CD4-positive, alpha-beta memory T cell (primary cell): ENCODE data around the gene TMEM25. TPM values are rescaled to one million over a fixed set of nuclear protein-coding genes. Genes with fewer than 3 reads are reported as not detected.
"Not testable (repeated sequence)": the region's sequence is repeated elsewhere in the genome, so short reads cannot be mapped to it uniquely, and the experiment has no call there.

Experiments used
- CTCF ChIA-PET: fragments of 350-600 bp; sonication (Branson Sonifier 250); formaldehyde crosslinking; loops from one replicate; lab custom pipeline; 2021; ENCODE audit warnings: inconsistent platforms; ENCODE audit not compliant: partially characterized antibody; lab: Charles Lee
- POLR2A ChIA-PET: fragments of 350-600 bp; sonication (Branson Sonifier 250); formaldehyde crosslinking; loops from one replicate; lab custom pipeline; 2021; ENCODE audit not compliant: partially characterized antibody; lab: Charles Lee
- DNase-seq, 5 donors: peaks; one replicate each; pipeline versions ENCODE4 v3.0.0 to v3.0.0-alpha.2; 2020 to 2022; ENCODE audit warnings: mixed read lengths in 1 of 5
- H3K27ac ChIP-seq: one replicate; pipeline ENCODE4 v1.7.0; 2013; ENCODE audit warnings: low read depth, low read length
- H3K27me3 ChIP-seq: 2 replicates; pipeline ENCODE4 v1.7.0; 2013; ENCODE audit warnings: mild to moderate bottlenecking, low read length, moderate library complexity; ENCODE audit not compliant: insufficient read depth
- H3K36me3 ChIP-seq: 2 replicates; pipeline ENCODE4 v1.7.0; 2013; ENCODE audit warnings: mild to moderate bottlenecking, low read length, moderate library complexity; ENCODE audit not compliant: insufficient read depth
- H3K4me1 ChIP-seq: 2 replicates; pipeline ENCODE4 v1.7.0; 2013; ENCODE audit warnings: mild to moderate bottlenecking, low read length, moderate library complexity; ENCODE audit not compliant: insufficient read depth
- H3K4me3 ChIP-seq, 2 donors: one replicate each; pipeline ENCODE4 v1.7.0; 2013; ENCODE audit warnings: low read length in 2 of 2, mild to moderate bottlenecking in 1 of 2
- H3K9me3 ChIP-seq, 2 donors: one replicate each; pipeline ENCODE4 v1.7.0; 2013; ENCODE audit warnings: low read length in 2 of 2, control low read depth in 1 of 2; ENCODE audit not compliant: control insufficient read depth in 1 of 2
- H3K27ac Mint-ChIP-seq, 7 donors: one replicate each; pipeline ENCODE4 v1.8.0; 2020 to 2021; ENCODE audit warnings: mixed read lengths in 7 of 7, mild to moderate bottlenecking in 6 of 7, inconsistent platforms in 3 of 7, moderate library complexity in 3 of 7
- H3K27me3 Mint-ChIP-seq, 2 donors: one replicate each; pipeline ENCODE4 v1.8.0; 2020 to 2021; ENCODE audit warnings: mixed read lengths in 2 of 2
- H3K36me3 Mint-ChIP-seq, 2 donors: one replicate each; pipeline ENCODE4 v1.8.0; 2020 to 2021; ENCODE audit warnings: mixed read lengths in 2 of 2, inconsistent platforms in 1 of 2, mild to moderate bottlenecking in 1 of 2
- H3K4me1 Mint-ChIP-seq, 4 donors: one replicate each; pipeline ENCODE4 v1.8.0; 2020 to 2021; ENCODE audit warnings: mixed read lengths in 4 of 4, mild to moderate bottlenecking in 1 of 4
- H3K4me3 Mint-ChIP-seq, 8 donors: one replicate each; pipeline ENCODE4 v1.8.0; 2020 to 2021; ENCODE audit warnings: mixed read lengths in 8 of 8, mild to moderate bottlenecking in 7 of 8, moderate library complexity in 6 of 8, inconsistent platforms in 3 of 8
- H3K9me3 Mint-ChIP-seq, 8 donors: one replicate each; pipeline ENCODE4 v1.8.0; 2020 to 2021; ENCODE audit warnings: mixed read lengths in 8 of 8, mild to moderate bottlenecking in 5 of 8, inconsistent platforms in 3 of 8, moderate library complexity in 1 of 8
- intact Hi-C: fragments of 100-400 bp; cut with micrococcal nuclease; formaldehyde crosslinking; loops from one replicate; pipeline ENCODE4 v1.15.1; 2023
- polyA plus RNA-seq, 2 donors: library from polyadenylated mRNA; unstranded; fragments of 300-500 nt; fragmentation: Illumina TruSeq; gene quantifications; one replicate each; pipeline ENCODE4 v1.2.3, GENCODE V29; 2021
- total RNA-seq, 2 experiments: library from RNA; stranded (reverse); gene quantifications; one replicate each; pipeline ENCODE4 v1.2.3, GENCODE V29; 2021

The TMEM25 gene
- total and polyA plus RNA-seq, 4 experiments from 2014 or later: 16.5 to 26.5 (median 19.8) TPM

GRCh38 chr11:118560806-118561205 is 29.8 kb downstream of the TMEM25 start:
- DNase-seq: no peak
- Mint-ChIP-seq H3K27me3 (no peaks in the 10 kb centered on the region), H3K9me3 (no peaks in the 10 kb centered on the region), H3K27ac (no peak overlapping the region), H3K4me3 (no peak overlapping the region), H3K36me3 (peaks cover 17 to 21% of the 10 kb centered on the region in 2 donors), H3K4me1 (peaks cover 8 to 17% (median 14%) of the 10 kb centered on the region in 4 donors)
- Histone ChIP-seq H3K9me3 (no peaks in the 10 kb centered on the region), H3K27ac (no peak overlapping the region), H3K4me3 (no peak overlapping the region), H3K27me3 (no peaks in the 10 kb centered on the region), H3K4me1 (peaks cover 5% of the 10 kb centered on the region), H3K36me3 (peaks cover 11% of the 10 kb centered on the region)
- intact Hi-C loops: no loop called here
- CTCF ChIA-PET: no interaction called here
- POLR2A ChIA-PET: no interaction called here

DNA sequence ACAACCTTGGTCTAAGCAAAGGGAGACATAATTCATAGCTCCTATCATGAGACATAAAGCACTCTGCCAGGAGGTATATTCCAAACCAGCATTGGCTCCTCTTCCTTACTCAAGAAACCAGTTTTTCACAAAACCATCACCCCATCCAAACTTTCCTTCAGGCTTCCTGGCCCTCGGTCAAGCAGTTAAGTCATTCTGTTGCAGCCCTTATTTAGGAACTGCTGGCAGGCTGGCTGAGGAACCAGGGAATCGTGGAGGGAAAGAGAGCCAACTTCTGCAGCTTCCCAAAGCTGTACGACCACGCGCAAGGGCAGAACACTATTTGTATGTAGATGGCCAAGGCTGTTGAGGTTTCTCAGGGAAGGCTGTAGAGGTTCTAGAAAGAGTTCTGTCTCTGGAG is 34.1 kb downstream of the TMEM25 start:
- peaks cover 5% of the 10 kb centered on the region for H3K4me1 ChIP-seq
- no peak overlapping the region for H3K4me3 ChIP-seq
- peak overlapping the region; percentile 50 to 90 (median 70) for H3K4me3 Mint-ChIP-seq
- H3K27me3 ChIP-seq: no peaks in the 10 kb centered on the region
- ChIA-PET CTCF (no interaction called here), POLR2A (interaction anchor here (1.1 kb wide), 1 partner anchor 43 kb away, joined by 4 read pairs; no protein-coding TSS in a partner anchor)
- peak overlapping the region; percentile 54 to 92 (median 82) for H3K27ac Mint-ChIP-seq
- H3K9me3 ChIP-seq: no peaks in the 10 kb centered on the region
- no peak overlapping the region for H3K27ac ChIP-seq
- H3K27me3 Mint-ChIP-seq: no peaks in the 10 kb centered on the region
- H3K4me1 Mint-ChIP-seq: peaks cover 12 to 20% (median 17%) of the 10 kb centered on the region in 4 donors
- peaks cover 0 to 4% of the 10 kb centered on the region in 2 donors for H3K36me3 Mint-ChIP-seq
- DNase-seq: no peak
- H3K36me3 ChIP-seq: no peaks in the 10 kb centered on the region
- H3K9me3 Mint-ChIP-seq: no peaks in the 10 kb centered on the region
- intact Hi-C loops: loop anchor here (5.0 kb wide), 1 partner anchor 33 kb away; the partner anchor contains the start of gene TMEM25

GRCh38 chr11:118569670-118570069 is 38.7 kb downstream of the TMEM25 start:
- peaks cover 29% of the 10 kb centered on the region for H3K4me1 ChIP-seq
- intact Hi-C loops: loop anchor here (5.0 kb wide), 3 partner anchors 37 to 167 kb away; partner anchors contain the start of genes ATP5MG, KMT2A and TMEM25
- no peaks in the 10 kb centered on the region for H3K27me3 ChIP-seq
- DNase-seq: no peak
- Mint-ChIP-seq H3K4me1 (peaks cover 21 to 41% (median 33%) of the 10 kb centered on the region in 4 donors), H3K27me3 (no peaks in the 10 kb centered on the region), H3K27ac (no peak overlapping the region), H3K36me3 (peaks cover 0 to 15% of the 10 kb centered on the region in 2 donors), H3K4me3 (no peak overlapping the region), H3K9me3 (no peaks in the 10 kb centered on the region)
- no peaks in the 10 kb centered on the region for H3K9me3 ChIP-seq
- ChIA-PET POLR2A (interaction anchor here (1.0 kb wide), 1 partner anchor 210 kb away, joined by 3 read pairs; the partner anchor contains the start of gene UBE4A), CTCF (interaction anchor here (0.6 to 1.3 kb wide), 3 partner anchors 30 to 123 kb away, joined by 3 to 6 read pairs (median 3); no protein-coding TSS in a partner anchor)
- H3K36me3 ChIP-seq: no peaks in the 10 kb centered on the region
- no peak overlapping the region for H3K27ac ChIP-seq
- no peak overlapping the region for H3K4me3 ChIP-seq

DNA sequence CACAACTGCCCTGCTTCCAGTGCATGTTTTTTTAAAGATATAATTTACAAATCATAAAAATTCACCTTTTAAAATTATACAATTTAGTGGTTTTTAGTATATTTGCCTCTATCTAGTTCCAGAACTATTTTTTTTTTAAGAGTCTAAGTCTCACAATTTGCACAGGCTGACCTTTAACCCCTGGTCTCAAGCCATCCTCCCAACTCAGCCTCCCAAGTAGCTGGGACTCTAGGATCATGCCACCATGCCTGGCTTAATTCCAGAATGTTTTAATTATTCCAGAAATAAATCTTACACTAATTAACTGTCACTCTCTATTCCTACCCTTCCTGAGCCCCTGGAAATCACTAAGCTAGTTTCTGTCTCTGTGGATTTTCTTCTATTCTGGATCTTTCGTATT is 39.8 kb downstream of the TMEM25 start:
- CTCF ChIA-PET: interaction anchor here (1.0 kb wide), 1 partner anchor 22 kb away, joined by 6 read pairs; no protein-coding TSS in a partner anchor
- peaks cover 25 to 42% (median 34%) of the 10 kb centered on the region in 4 donors for H3K4me1 Mint-ChIP-seq
- H3K9me3 Mint-ChIP-seq: no peaks in the 10 kb centered on the region
- POLR2A ChIA-PET: no interaction called here
- H3K27ac Mint-ChIP-seq: peak overlapping the region; percentile 44 to 99 (median 98)
- Histone ChIP-seq H3K4me3 (no peak overlapping the region), H3K9me3 (no peaks in the 10 kb centered on the region), H3K4me1 (peaks cover 35% of the 10 kb centered on the region), H3K36me3 (no peaks in the 10 kb centered on the region), H3K27ac (peak overlapping the region; percentile 100), H3K27me3 (no peaks in the 10 kb centered on the region)
- peak overlapping the region in 2 of 8 donors; percentile 48 to 95 for H3K4me3 Mint-ChIP-seq
- H3K36me3 Mint-ChIP-seq: peaks cover 0 to 21% of the 10 kb centered on the region in 2 donors
- no peaks in the 10 kb centered on the region for H3K27me3 Mint-ChIP-seq
- intact Hi-C loops: loop anchor here (5.0 kb wide), 2 partner anchors 133 to 168 kb away; partner anchors contain the start of genes ATP5MG and KMT2A
- no peak for DNase-seq

- H3K27me3 ChIP-seq, H3K36me3 ChIP-seq, H3K9me3 Mint-ChIP-seq, DNase-seq, H3K27me3 Mint-ChIP-seq, H3K9me3 ChIP-seq: not testable (repeated sequence)
- Histone ChIP-seq H3K4me1 (peaks cover 43% of the 10 kb centered on the region), H3K4me3 (peak overlapping the region; percentile 14 to 93), H3K27ac (peak overlapping the region; percentile 100)
- peaks cover 0 to 27% of the 10 kb centered on the region in 2 donors for H3K36me3 Mint-ChIP-seq
- intact Hi-C loops: loop anchor here (2.0 to 5.0 kb wide), 3 partner anchors 37 to 169 kb away; partner anchors contain the start of genes ATP5MG and KMT2A
- ChIA-PET CTCF (interaction anchor here (1.0 kb wide), 1 partner anchor 219 kb away, joined by 3 read pairs; the partner anchor contains the start of gene DDX6), POLR2A (interaction anchor here (0.7 to 2.3 kb wide), 12 partner anchors 8 to 1307 kb away, joined by 3 to 11 read pairs (median 4); partner anchors contain the start of genes CD3D, DDX6 and JAML)
- H3K4me3 Mint-ChIP-seq: peak overlapping the region; percentile 92 to 99 (median 98)
- peak overlapping the region; percentile 94 to 99 (median 98) for H3K27ac Mint-ChIP-seq
- H3K4me1 Mint-ChIP-seq: peaks cover 28 to 47% (median 39%) of the 10 kb centered on the region in 4 donors
Measured at GRCh38 chr11:118571701-118572060, 40.7 kb downstream of the TMEM25 start.

DNA sequence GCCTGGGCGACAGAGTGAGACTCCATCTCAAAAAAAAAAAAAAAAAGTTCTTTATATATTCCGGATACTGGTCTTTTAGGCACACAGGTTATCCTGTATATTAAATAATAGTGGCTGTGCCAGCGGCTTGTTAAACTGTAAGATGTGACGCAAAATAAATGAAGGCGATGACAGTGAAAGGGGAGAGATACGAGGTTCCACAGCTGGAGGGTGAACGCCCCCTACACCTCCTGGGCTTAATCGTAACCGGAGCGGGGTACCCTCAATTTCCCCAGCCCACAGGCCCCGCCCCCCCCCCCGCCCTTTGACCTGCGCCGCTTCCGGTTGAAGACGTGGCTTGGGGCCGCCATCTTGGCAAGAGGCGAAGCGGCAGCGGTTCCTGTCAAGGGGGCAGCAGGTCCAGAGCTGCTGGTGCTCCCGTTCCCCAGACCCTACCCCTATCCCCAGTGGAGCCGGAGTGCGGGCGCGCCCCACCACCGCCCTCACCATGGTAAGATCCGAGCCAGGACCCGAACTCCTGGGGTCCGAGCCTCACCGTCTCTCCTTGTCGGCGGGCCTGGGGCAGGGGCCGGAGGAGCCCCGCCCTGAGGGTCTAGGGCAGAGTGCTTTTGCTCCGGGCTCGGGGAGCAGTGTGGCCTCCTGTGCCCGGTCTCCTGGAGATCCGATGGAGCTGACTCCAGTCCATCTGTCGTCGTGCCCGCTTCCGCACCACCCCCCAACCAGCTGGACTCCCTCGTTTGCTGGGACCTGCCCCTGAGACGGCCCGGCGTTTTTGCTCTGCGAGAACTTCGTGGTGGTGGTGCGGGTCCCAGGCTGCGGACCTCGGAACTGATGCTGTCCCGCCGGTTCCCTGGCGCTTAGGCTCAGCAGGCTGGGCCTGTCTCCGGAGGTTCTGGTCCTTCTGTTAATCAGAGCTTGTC is 41.3 kb downstream of the TMEM25 start, which contains the start of gene ARCN1:
TSS of gene ARCN1 (plus strand) at position 349 of the 920 bp plus-strand sequence. CDS start at position 488, 139 bp downstream.
- no peaks in the 10 kb centered on the region for H3K9me3 Mint-ChIP-seq
- peaks cover 1% of the 10 kb centered on the region for H3K36me3 ChIP-seq
- peaks cover 50% of the 10 kb centered on the region for H3K4me1 ChIP-seq
- peak within 1 kb of the TSS; percentile 100 for H3K27ac ChIP-seq
- H3K36me3 Mint-ChIP-seq: peaks cover under 1 to 29% of the 10 kb centered on the region in 2 donors
- peak within 1 kb of the TSS; percentile 79 to 93 for H3K4me3 ChIP-seq
- no peaks in the 10 kb centered on the region for H3K27me3 Mint-ChIP-seq
- ChIA-PET CTCF (interaction anchor here (1.0 kb wide), 3 partner anchors 23 to 219 kb away, joined by 3 to 4 read pairs (median 4); partner anchors contain the start of gene DDX6), POLR2A (interaction anchor here (0.7 to 2.3 kb wide), 24 partner anchors 9 to 1308 kb away, joined by 3 to 12 read pairs (median 4); partner anchors contain the start of genes CD3D, DDX6, JAML and KMT2A)
- H3K27me3 ChIP-seq: no peaks in the 10 kb centered on the region
- DNase-seq: peak; percentile 79 to 87 (median 81)
- peak within 1 kb of the TSS; percentile 94 to 99 (median 98) for H3K27ac Mint-ChIP-seq
- H3K4me1 Mint-ChIP-seq: peaks cover 32 to 54% (median 44%) of the 10 kb centered on the region in 4 donors
- intact Hi-C loops: loop anchor here (2.0 to 5.0 kb wide), 3 partner anchors 36 to 170 kb away; partner anchors contain the start of genes ATP5MG and KMT2A
- H3K9me3 ChIP-seq: no peaks in the 10 kb centered on the region
- peak within 1 kb of the TSS; percentile 92 to 99 (median 98) for H3K4me3 Mint-ChIP-seq
